RKO (cell line): Measurements from ENCODE around the gene SMAD3.
A peak's percentile ranks its signal among the peaks of the same experiment; 100 is the strongest.
"Not testable (repeated sequence)": the region's sequence is repeated elsewhere in the genome, so short reads cannot be mapped to it uniquely, and the experiment has no call there.

Source experiments
- DNase-seq: peaks from one replicate; pipeline ENCODE4 v3.0.0-alpha.2; 2016; ENCODE audit warnings: low spot score

SMAD3 gene

DNA sequence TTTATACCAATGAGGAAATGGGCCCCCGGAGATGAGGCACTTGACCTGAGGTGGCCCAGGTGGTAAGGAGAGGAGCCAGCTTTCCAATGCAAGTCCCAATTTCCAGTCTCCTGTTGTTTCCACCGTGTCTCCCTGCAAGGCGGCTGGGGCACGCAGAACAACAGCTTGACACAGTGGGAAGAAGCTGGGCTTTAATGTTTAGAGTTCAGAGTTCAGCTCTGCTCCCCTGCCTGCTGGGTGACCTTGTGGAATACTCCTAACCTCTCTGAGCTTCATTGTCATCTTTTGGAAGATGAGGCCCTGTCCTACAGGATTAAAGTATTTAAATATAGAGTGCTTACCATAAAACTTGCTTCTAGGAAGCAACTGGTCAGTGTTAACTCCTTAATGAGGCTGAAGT lies 80.3 kb downstream of the SMAD3 start:
- DNase-seq, result no peak

DNA sequence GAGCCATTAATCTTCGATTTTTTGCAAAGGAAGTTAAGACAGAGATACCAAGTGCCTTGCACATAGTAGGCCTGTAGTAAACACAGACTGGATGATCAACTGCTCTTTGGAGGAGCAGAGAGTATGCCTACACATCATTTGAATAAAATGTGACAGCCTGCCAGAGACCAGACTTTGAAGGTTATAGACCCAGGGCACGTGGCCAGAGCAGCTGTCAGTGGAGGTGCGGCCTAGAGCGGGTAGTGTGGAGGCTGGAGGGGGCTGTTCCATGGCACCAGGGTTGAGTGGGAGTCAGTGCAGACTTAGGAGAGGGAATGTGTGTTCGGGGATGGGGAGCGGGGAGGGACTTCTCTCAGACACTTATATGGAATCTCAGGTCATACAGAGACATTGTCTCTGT lies 80.8 kb downstream of the SMAD3 start:
- no peak for DNase-seq

DNA sequence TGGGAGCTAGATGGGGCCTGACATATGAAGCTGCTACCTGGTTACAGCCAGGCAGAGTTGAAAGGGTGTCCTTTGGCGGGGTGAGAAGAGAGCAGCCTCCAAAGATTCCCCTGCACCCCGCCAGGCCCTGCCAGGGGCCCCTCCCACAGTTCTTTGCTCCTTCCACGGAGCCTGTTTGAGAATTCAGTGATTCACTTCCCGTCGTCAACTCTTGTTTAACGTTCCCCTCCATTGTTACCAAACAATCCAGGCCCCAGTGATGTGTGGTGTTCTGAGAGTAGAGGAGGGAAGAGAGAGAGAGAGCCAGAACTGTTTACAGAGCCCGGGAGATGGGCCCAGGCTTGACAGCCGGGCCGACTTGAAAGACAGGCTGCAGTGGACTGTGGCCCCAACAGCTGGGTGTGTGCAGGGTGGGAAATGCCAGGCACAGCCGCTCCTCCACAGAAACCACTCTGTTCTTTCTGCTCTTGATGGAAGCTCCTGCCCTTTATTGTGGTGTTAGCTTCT lies 81.5 kb downstream of the SMAD3 start:
- no peak for DNase-seq

DNA sequence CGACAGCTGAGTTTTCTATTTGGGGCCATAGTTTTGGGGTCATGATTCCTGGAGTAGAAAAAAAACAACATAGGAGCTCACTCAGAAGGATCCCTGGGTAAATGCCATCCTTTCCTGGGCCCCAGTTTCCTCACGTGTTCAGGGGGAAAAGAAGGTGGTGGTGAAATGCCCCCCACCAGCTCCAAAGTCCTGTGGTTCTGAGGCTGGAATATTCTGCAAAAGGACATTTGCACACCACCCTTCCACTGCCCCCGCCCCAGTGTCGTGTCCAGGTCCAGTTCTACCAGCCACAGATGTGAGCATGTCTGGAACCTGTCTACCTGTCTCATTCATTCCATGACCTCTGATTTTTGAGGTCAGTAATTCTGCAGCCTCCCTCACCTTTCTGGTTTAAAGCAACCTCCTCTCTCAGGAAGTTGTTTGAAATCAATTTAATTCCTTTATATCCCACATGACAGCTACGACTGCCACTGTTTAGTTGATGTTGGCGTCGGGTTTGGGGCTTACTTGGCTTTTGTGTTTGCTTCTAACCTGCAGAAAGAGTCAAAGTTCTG lies 82.1 kb downstream of the SMAD3 start:
- DNase-seq, result no peak

DNA sequence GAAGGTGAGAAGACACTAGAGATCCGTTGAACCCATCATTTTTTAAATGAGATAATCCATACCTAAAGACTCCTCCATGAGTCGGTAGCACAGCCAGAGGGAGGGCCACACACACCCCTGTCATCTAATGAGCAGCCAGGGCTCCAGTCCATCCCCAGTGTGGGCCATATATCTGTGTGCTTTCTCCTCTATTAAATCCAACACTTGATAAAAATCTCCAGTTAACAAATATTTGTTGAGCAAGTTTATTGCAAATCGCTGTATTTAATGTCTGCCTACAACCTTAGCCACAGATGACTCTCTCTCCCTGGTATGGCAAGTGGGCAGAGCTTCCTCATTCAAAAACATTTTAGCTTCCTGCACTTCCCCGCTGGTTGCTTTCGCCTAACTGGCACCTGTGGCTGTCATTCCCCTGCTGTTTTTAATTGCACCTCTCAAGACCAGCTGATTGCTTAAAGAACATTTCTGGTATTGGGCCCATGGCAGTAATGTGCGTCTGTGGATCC lies 82.8 kb downstream of the SMAD3 start:
- DNase-seq, result no peak

DNA sequence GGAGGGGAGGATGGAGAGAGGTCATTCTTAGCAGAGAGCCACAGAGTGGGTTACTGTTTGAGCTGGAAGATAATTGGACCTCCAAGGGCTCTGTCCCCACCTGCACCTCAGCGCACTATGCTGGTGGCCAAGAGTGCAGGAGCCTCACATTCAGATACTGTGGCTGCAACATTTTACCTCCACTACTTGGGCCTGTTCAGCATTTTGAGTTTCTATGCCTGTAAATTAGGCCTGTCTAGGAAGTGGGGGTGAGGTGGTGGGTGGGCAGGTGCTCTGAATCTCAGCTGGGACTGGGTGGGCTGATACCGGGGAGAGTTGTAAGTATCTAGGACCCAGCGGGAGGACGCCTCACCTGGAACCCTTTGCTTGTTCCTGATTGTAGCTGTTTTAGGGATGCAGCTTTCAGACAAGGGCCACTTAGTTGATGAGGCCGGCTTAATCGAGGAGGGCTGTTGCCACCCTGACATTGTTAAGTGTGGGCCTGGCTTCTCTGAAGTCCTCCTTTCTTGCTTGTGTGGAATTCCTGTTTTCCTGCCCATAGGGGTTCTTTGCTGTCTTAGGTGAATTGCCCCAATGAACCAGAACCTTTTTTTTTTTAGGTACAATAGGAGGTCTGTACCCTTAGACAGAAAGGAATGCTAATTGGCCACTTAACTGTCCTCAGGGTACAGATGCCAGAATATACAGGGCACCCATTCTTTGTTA lies 83.8 kb downstream of the SMAD3 start:
- no peak for DNase-seq

DNA sequence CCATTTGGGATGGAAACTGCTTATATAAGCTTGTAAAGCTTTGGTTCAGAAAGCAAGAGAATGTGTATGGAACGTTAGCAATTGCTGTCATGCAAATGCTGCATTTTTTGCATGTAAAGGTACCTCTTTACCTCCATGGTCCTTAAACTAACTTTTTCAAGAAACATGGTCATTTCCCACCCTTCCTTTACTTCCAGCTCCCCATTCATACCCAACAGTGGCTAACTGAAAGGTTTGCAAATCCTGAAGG lies 84.3 kb downstream of the SMAD3 start:
- no peak for DNase-seq

DNA sequence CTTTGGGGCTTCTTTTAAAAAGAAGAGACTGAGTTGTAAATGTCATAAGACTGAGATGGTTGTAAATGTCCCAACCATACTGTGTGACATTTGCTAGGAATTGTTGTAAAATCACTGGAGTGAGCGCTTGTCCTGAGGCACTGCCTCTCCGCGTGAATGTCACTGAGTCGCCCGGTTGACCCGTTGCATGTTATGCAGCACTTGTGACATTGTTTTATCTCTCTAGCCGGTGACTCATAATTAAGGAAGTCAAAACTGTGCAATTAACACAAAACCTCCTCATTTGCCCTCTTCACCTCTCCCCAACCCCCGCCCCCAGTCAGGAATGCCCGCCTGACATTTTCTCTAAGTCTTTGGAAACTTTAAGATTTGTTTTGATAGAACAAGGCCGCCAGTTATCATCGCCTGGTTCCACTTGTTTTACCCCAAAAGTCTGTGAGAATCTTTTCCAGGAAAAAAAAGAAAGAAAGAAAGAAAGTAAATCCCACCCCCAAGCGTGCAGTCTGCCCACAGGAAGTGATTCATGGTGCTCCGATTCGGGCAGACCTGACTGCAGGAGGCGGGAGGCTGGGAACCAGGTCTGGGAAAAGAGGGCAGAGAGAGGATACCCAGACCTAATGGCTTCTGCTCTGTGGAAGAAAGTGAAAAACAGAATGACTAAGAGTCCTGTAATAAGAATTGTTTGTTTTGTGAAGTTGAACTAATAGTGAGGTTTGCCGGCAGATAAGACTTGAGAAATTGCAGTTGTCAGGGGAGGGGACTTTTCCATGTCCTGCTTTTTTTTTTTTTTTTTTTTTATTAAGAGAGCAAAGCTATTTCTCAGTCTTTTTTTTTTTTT lies 84.8 kb downstream of the SMAD3 start:
- DNase-seq, result peak; percentile 85

DNA sequence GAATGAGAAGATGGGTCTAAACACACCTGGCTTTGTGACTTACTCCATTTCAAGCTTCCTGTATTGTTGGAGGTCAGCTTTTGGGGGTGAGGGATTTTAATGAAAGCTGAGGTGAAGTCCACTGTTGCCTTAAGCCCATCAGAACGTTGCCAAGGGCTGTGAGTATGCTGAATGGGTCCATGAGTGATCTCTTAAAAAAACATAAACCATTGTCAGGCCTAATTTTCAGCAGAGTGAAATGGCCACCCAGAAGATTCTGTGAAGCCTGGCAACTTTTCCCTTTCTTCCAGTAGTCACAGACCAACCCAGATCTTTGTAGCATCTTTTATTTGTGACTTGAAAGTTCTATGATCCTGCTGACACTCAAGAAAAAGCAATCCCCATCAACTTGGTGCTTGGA lies 87.0 kb downstream of the SMAD3 start:
- DNase-seq, result no peak

DNA sequence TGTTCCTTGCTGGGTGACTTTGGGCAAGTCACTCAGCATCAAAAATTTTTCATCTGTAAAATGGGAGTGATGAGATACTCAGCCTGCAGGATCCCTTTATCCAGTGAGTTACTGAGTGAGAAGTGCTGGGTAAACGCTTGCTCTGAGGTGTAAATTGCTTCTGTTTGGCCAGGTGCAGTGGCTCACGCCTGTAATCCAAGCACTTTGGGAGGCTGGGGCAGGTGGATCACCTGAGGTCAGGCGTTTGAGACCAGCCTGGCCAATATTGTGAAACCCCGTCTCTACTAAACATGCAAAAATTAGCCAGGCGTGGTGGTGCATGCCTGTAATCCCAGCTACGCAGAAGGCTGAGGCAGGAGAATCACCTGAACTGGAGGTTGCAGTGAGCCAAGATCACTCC lies 87.6 kb downstream of the SMAD3 start:
- DNase-seq, result not testable (repeated sequence)

DNA sequence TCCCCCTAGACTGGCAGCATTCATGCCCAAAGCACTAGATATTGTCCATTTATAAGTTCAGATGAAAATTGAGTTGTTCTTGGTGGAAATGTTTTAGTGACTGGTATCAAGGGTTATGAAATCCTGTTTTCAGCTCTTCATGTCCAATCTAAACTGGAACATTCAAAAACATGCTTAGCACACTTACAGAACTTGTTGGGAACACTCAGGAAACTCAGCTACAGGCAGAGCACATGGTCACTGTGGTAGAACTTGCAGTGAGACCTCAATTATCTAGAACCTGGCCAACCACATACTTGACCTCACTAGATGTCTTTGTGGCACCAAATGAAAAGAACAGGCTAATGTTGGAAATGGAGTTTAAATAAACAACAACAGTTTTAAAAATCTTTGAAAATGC lies 88.8 kb downstream of the SMAD3 start:
- DNase-seq, result no peak

DNA sequence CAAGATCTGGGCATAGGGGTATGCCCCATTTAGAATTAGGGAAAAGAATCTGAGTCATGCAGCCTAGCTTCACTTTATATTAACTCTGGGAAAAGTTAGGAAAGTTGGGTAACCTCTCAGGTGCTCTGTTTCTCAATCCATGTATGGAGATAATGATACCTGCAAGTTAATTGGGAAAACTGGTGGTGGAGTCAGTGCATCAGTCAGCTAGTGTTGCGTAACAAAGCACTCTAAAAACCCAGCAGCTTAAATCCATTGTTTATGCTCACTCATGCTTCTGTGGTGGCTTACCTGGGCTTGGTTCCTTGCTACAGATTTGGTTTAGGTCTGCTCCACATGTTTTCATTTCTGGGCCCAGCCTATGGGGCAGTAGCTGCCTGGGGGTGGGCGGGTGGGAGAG lies 91.0 kb downstream of the SMAD3 start:
- no peak for DNase-seq

DNA sequence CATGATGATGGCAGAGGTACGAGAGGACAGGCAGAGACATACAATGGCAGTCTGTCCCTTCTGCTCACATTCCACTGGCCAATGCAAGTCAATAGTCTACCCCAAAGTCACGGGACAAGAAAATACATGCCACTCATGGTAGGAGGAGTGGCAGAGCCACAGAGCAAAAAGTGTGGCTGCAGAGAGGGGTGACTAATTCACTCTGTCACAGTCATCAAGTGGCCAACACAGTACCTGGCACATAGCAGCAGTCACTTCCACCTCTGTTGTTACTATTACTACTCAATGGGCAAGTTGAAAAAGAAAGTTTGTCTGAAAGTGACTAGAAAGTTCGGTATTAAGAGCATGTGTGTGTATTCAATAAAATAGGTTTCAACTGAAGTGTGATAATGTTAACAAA lies 91.4 kb downstream of the SMAD3 start:
- no peak for DNase-seq

DNA sequence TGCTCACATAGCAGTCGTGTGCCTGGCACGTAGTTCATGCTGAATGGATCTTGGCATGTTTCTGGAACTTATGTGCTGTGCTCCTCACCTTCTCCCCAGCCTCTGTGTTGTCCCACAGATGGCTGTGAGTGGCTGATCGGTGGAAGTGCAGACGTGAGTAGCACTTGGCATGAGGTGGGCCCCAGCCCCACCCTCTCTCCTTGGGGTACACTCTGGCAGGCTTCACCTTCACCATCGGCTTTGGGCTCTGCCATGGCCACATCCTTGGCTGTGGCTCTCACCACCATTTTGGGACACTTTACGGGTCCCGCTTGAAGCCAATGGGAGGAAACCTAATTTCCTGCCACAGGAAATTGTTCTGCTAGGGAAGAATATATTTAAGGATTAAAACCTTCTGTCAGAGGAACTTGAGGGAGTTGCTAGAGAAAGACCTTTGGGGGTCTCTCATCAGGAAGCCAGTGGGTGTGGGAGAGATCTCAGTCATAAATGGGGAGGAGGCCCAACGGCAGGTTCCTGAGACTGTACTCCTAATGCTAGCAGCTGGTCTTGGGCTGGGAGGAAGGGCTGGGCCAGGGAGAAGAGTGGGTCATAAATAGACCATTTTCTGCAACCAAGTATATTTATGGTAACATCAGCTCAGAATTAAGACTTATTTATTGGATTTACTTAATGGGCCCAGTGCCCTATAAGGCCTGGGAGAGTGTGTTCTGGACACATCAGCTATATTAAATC lies 92.3 kb downstream of the SMAD3 start:
- DNase-seq, result no peak

DNA sequence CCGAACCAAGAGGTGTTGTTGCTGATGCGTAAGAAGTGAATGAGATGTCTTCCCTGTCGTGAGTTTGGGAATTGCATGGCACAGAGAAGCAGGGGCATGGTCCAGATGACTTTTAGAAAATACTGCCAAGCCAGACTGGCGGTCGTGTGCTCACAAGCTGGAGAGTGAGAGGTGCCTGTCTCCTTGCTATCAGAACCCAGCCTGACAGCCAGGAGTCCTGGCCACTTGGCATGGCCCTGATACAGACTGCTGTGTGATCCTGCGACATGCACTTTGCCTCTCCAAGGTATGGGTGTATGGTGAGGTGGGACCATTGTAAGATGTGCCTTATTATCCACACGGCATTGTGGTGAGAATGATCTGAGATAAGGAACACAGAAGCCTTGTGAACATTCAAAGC lies 93.0 kb downstream of the SMAD3 start:
- DNase-seq, result no peak

DNA sequence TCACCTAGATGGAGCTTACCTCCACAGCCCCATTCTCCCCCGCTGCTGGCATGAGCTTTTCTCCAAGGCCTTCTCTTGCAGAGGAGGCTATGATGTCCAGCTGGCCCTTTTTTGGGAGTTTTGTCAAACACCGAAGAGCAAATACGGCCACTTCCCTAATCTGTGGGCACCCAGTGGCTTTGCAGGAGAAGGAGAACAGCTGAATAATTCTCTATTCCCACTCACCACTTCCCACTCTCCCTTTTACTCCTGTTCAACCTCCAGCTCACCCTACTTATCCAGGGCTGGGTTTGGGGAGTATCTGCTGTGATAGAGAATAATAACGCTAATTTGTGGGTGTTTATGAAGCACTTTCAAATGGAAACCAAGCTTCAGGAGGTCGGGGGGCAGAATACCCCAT lies 96.0 kb downstream of the SMAD3 start:
- no peak for DNase-seq

DNA sequence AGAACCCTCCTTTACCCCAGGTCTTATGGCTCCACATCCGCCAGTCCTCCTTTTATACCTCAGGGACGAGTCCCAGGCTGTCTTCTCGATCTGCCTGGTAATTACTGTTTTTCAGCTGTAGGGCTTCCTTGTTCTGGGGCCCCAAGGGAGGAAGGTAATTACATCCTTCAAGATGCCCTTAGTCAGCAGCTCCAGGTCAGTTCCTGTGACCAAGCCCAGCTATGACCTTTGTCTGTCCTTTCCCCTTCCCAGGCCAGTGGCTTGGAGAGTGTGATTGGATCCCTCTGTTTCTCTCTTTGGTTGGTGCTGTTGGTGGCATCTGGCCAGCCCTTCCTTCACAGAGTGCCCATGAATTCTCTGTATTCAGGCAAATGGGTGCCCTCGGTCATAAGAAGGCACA lies 96.5 kb downstream of the SMAD3 start:
- no peak for DNase-seq

DNA sequence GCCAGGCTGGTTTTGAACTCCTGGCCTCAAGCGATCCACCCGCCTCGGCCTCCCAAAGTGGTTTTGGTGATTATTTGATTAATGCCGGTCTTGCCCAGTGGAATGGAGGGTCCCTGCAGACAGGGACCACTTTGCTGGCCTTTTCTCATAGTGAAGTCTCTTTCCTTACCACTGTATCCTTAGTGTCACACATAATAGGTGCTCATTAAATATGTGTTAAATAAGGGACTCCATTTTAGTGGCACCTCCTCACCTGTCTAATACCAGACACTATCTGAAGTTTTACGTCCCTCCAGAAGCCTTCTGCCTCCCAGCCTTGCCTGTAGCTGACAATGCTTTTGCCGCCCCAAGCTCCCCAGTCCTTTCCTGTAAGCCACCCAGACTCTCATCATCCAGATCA lies 97.8 kb downstream of the SMAD3 start:
- no peak for DNase-seq

DNA sequence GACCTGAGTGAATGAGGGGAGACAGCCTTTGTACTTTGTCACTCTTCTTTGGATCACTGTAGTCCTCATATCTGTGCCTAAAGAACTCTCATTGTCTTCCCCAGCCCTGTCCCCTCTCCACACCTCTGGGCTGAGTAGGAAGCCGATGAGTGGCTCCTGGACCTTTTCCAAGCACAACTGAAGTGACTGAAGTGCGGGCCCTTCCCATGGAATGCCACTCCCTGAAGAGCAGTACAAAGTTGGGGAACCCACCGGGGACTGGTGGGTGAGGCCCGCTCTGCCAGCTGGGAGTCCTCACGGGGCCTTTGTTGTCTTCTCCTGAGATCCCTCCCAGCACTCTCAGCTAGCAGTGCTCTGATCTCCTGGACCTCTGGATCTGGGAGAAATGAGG lies 99.0 kb downstream of the SMAD3 start:
- no peak for DNase-seq

DNA sequence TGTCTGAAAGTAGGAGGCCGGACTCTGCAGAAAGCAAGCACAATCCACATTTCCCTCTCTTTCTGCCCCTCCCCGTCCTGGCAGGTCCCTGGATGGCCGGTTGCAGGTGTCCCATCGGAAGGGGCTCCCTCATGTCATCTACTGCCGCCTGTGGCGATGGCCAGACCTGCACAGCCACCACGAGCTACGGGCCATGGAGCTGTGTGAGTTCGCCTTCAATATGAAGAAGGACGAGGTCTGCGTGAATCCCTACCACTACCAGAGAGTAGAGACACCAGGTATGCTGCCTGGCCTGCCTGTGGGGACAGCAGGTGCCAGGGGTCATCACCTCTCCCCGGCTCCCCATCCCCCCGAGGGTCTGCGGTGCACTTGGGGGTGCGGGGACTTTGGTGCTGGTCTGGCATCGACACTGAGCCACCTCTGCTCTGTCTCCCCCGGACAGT lies 99.4 kb downstream of the SMAD3 start:
- no peak for DNase-seq

DNA sequence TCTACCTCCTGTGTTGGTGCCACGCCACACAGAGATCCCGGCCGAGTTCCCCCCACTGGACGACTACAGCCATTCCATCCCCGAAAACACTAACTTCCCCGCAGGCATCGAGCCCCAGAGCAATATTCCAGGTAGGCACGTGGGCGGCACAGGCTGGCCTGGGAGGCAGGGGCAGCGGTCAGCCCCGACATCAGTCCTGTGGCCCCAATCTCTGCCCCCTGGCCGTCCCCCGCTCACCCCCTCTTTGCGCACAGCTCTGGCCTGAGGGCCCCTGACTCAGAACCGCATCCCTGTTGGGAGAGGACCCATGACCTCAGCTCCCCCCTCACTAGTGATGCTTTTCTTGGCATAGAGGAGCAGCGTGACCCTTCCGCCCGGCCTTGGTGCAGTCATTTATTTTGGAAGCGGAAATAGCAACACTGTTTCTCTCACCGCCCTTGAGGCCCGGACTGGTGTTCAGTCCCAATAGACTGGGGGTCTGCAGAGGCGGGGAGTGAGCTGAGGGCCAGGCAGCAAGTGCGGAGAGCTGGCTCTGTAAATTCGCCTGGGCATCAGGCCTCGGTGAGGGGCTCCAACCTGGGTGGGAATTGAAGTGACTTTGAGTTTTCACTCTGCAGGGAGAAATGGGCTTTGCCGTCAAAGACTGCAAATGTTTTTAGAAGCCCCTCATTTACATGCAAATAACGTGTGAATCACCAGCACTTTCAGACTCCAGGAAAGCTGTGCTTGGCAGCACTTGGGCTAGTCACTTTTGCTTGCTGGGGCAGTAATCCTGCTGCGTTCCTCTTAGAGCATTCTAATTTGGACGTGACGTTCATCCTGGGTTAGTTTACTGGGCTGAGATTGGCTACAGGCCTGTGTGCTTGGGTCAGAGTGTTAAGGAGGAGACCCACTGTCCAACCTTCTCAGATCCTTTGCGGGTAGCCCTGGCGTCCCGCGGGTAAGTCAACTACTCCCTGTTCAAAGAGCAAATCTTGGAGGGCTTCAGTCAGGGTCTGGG lies 100.2 kb downstream of the SMAD3 start:
- no peak for DNase-seq
